ENCODE data around the gene CLCF1. TPM values are rescaled to one million over a fixed set of nuclear protein-coding genes. Genes with fewer than 3 reads are reported as not detected.

Gene CLCF1
- total and polyA plus RNA-seq, 8 donors: 2.6 to 69.2 (median 5.4) TPM; not detected in 1

DNA sequence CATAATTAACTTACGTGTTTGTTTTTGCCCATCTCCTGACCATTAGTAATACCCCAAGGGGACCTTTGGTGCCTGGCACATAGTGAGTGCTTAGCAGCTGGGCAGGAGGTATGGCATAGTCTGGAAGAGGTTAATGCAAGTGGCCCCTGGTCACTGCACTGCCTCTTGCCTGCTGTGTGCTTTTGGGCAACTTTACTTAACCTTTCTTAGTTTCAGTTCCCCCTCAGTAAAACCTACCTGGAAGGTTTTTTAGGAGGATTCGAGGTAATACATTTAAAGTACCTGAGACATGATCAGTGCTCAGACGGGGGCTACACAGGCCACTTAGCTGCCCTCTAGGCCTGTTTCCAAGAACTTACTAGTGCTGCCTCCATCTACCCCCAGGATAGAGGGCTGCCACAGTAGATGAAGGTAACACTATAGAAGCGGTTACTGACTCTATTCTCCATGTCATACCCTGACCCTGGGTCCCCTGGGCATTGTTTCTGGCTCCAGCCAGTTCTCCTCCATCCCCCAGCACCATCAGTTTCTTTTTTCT is 23.4 kb downstream of the CLCF1 start:
- H3K27me3 ChIP-seq: no peaks in the 10 kb centered on the region
- TF ChIP-seq POLR2A (IDR thresholded peaks at IDR 0.05) (no peak), EP300 (IDR thresholded peaks at IDR 0.05) (no peak), POLR2AphosphoS5 (IDR thresholded peaks at IDR 0.05) (no peak)
- TF ChIP-seq, protein P1, sequence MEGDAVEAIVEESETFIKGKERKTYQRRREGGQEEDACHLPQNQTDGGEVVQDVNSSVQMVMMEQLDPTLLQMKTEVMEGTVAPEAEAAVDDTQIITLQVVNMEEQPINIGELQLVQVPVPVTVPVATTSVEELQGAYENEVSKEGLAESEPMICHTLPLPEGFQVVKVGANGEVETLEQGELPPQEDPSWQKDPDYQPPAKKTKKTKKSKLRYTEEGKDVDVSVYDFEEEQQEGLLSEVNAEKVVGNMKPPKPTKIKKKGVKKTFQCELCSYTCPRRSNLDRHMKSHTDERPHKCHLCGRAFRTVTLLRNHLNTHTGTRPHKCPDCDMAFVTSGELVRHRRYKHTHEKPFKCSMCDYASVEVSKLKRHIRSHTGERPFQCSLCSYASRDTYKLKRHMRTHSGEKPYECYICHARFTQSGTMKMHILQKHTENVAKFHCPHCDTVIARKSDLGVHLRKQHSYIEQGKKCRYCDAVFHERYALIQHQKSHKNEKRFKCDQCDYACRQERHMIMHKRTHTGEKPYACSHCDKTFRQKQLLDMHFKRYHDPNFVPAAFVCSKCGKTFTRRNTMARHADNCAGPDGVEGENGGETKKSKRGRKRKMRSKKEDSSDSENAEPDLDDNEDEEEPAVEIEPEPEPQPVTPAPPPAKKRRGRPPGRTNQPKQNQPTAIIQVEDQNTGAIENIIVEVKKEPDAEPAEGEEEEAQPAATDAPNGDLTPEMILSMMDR (IDR thresholded peaks at IDR 0.05): no peak
- peaks cover 0 to 7% (median 0%) of the 10 kb centered on the region in 4 donors for H3K36me3 ChIP-seq
- DNase-seq: no peak
- intact Hi-C loops (cut with DNase I; ENCODE audit: low total_unique reads): loop anchor here (5.0 kb wide), 1 partner anchor 32 kb away; no protein-coding TSS in a partner anchor
- H3K4me1 ChIP-seq: peaks cover 46 to 87% (median 69%) of the 10 kb centered on the region in 4 donors
- H3K27ac ChIP-seq: peak overlapping the region in 1 of 5 donors; percentile 17
- 81 to 84% (median 82%) methylated on average over 4 of the region's 4 CpGs for WGBS, 5 donors
- no peaks in the 10 kb centered on the region for H3K9me3 ChIP-seq
- H3K4me3 ChIP-seq: no peak overlapping the region

DNA sequence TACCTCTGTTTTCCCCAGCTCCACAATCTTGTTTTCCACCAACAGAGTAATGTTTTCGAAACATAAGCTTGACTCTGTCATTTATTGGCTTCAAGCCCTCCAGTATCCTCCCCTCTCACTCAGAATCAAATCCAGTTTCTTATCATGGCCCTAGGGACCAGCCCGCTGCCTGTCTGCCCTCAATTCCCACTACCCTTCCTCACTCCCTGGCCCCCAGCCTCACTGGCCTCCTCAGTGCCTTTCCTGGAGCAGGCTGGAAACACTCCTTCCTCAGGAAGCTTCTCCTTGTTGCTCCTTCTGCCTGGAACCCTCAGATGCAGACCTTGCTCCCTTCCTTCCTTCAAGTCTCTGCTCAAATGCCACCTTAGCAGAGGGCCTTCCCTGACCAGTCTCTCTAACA is 23.9 kb downstream of the CLCF1 start:
- no peak for DNase-seq
- intact Hi-C loops (cut with DNase I; ENCODE audit: low total_unique reads): loop anchor here (5.0 kb wide), 1 partner anchor 33 kb away; no protein-coding TSS in a partner anchor
- Histone ChIP-seq H3K27me3 (no peaks in the 10 kb centered on the region), H3K4me3 (no peak overlapping the region), H3K27ac (peak overlapping the region in 2 of 5 donors; percentile 17 to 25), H3K36me3 (peaks cover 0 to 7% (median 0%) of the 10 kb centered on the region in 4 donors), H3K4me1 (peaks cover 41 to 82% (median 64%) of the 10 kb centered on the region in 4 donors), H3K9me3 (no peaks in the 10 kb centered on the region)
- WGBS, 5 donors: 75 to 92% (median 85%) methylated on average over 2 of the region's 2 CpGs
- TF ChIP-seq POLR2A (IDR thresholded peaks at IDR 0.05) (no peak), EP300 (IDR thresholded peaks at IDR 0.05) (no peak), POLR2AphosphoS5 (IDR thresholded peaks at IDR 0.05) (no peak)
- TF ChIP-seq, protein P1 (IDR thresholded peaks at IDR 0.05): no peak

DNA sequence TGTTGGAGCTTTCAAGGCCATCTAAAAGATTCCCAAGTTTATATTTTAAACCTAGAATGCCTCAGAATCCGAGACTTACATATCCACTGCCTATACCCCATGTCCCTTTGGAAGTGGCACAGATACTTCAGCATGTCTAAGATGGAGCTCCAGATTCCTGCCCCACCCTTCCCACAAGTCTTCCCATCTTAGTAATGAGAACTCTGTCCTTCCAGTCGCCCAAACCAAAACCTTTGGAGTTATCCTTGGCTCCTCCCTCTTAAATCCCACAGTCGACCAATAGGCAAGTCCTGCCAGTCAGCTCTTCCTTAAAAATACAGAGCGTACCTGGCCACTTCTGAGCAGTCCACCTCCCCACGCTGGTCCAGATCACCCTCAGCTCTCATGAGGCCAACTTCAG is 24.4 kb downstream of the CLCF1 start:
- no peaks in the 10 kb centered on the region for H3K27me3 ChIP-seq
- H3K36me3 ChIP-seq: peaks cover 0 to 7% (median 0%) of the 10 kb centered on the region in 4 donors
- TF ChIP-seq POLR2A (IDR thresholded peaks at IDR 0.05): no peak
- TF ChIP-seq EP300 (IDR thresholded peaks at IDR 0.05): no peak
- TF ChIP-seq, protein P1 (IDR thresholded peaks at IDR 0.05): no peak
- TF ChIP-seq POLR2AphosphoS5 (IDR thresholded peaks at IDR 0.05): no peak
- H3K9me3 ChIP-seq: no peaks in the 10 kb centered on the region
- H3K27ac ChIP-seq: peak overlapping the region in 2 of 5 donors; percentile 17 to 25
- no peak for DNase-seq
- WGBS, 5 donors: 67 to 73% (median 71%) methylated on average over 5 of the region's 5 CpGs
- no peak overlapping the region for H3K4me3 ChIP-seq
- peaks cover 37 to 78% (median 60%) of the 10 kb centered on the region in 4 donors for H3K4me1 ChIP-seq
- intact Hi-C loops (cut with DNase I; ENCODE audit: low total_unique reads): loop anchor here (5.0 kb wide), 1 partner anchor 33 kb away; no protein-coding TSS in a partner anchor

DNA sequence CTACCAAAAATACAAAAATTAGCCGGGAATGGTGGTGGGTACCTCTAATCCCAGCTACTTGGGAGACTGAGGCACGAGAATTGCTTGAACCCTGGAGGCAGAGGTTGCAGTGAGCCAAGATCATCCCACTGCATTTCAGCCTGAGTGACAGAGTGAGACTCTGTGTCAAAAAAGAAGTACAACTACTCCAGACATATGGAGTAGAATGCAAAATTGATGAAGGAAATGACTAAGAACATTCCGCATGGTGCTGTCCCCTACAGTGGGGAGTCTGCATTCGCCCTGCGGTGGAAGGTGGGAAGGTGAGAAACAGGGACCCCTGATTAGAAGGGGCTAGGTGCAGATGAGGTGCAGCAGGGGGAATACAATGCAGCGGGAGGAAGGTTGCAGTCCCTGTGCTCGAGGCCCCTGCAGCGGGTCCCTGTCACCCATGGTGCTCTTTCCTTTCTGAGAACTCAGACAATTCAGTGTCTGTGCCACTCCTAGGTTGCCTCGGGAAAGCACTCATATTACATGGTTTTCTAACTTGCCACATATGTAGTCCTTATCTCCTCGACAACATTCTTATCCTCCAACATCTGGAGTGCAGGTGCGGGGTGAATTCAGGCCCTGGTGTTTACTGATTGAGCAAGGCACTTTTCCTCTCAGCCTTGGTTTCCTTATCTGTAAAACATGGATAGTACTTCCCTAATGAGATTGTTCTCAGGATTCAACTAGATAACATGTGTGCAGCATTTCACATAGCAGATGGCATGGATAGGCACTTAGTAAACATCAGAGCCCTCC is 25.2 kb downstream of the CLCF1 start:
- no peak for DNase-seq
- TF ChIP-seq POLR2AphosphoS5 (IDR thresholded peaks at IDR 0.05) (no peak), POLR2A (IDR thresholded peaks at IDR 0.05) (no peak), EP300 (IDR thresholded peaks at IDR 0.05) (no peak)
- TF ChIP-seq, protein P1 (IDR thresholded peaks at IDR 0.05): no peak
- Histone ChIP-seq H3K27ac (peak overlapping the region in 2 of 5 donors; percentile 25 to 27), H3K9me3 (no peaks in the 10 kb centered on the region), H3K27me3 (no peaks in the 10 kb centered on the region), H3K36me3 (peaks cover 0 to 7% (median 0%) of the 10 kb centered on the region in 4 donors), H3K4me1 (peaks cover 33 to 73% (median 55%) of the 10 kb centered on the region in 4 donors), H3K4me3 (no peak overlapping the region)
- intact Hi-C loops (cut with DNase I; ENCODE audit: low total_unique reads): loop anchor here (5.0 kb wide), 1 partner anchor 34 kb away; no protein-coding TSS in a partner anchor
- WGBS, 5 donors: 58 to 72% (median 68%) methylated on average over 11 of the region's 11 CpGs

Data from stomach (tissue), 9 donors.